ENCODE data around the gene TSEN2. TPM values are rescaled to one million over a fixed set of nuclear protein-coding genes. Genes with fewer than 3 reads are reported as not detected.

TSEN2 gene
- total RNA-seq, 2 experiments from 2014 or later, result 19.4 to 21.4 TPM

- POLR2A ChIA-PET, result no interaction called here
These were observed 75.2 kb downstream of the TSEN2 start for GRCh38 chr3:12559520-12559919.

GRCh38 chr3:12560505-12561190, 76.4 kb downstream of the TSEN2 start:
- peak; percentile 56 for DNase-seq
- Mint-ChIP-seq H3K9me3 (peaks cover 5% of the 10 kb centered on the region), H3K27me3 (peaks cover 3% of the 10 kb centered on the region), H3K36me3 (ENCODE audit: low read depth) (peaks cover 15% of the 10 kb centered on the region), H3K27ac (peak overlapping the region; percentile 94), H3K4me3 (peak overlapping the region; percentile 34), H3K4me1 (ENCODE audit: low read depth) (peaks cover 61% of the 10 kb centered on the region)
- no peak for TF ChIP-seq CTCF (IDR thresholded peaks at IDR 0.05)
- ATAC-seq, result peak; percentile 65
- POLR2A ChIA-PET, result interaction anchor here (0.6 to 1.0 kb wide), 2 partner anchors 11 to 27 kb away, joined by 3 to 4 read pairs; no protein-coding TSS in a partner anchor
- CTCF ChIA-PET, result interaction anchor here (1.0 kb wide), 1 partner anchor 18 kb away, joined by 3 read pairs; no protein-coding TSS in a partner anchor
- intact Hi-C loops (cut with micrococcal nuclease), result no loop called here

More at GRCh38 chr3:12559520-12559919, 75.2 kb downstream of the TSEN2 start:
- no peak for ATAC-seq
- no peak overlapping the region for H3K4me3 Mint-ChIP-seq
- CTCF ChIA-PET, result interaction anchor here (1.6 kb wide), 1 partner anchor 79 kb away, joined by 4 read pairs; no protein-coding TSS in a partner anchor
- H3K4me1 Mint-ChIP-seq (ENCODE audit: low read depth), result peaks cover 57% of the 10 kb centered on the region
- peaks cover 8% of the 10 kb centered on the region for H3K27me3 Mint-ChIP-seq
- H3K27ac Mint-ChIP-seq, result no peak overlapping the region
- DNase-seq, result no peak
- intact Hi-C loops (cut with micrococcal nuclease), result no loop called here
- TF ChIP-seq CTCF (IDR thresholded peaks at IDR 0.05), result no peak
- peaks cover 1% of the 10 kb centered on the region for H3K9me3 Mint-ChIP-seq
- H3K36me3 Mint-ChIP-seq (ENCODE audit: low read depth), result peaks cover 7% of the 10 kb centered on the region

- Mint-ChIP-seq H3K27me3 (no peaks in the 10 kb centered on the region), H3K36me3 (ENCODE audit: low read depth) (peaks cover 23% of the 10 kb centered on the region), H3K9me3 (peaks cover 10% of the 10 kb centered on the region), H3K4me3 (no peak overlapping the region), H3K4me1 (ENCODE audit: low read depth) (peaks cover 62% of the 10 kb centered on the region), H3K27ac (peak overlapping the region; percentile 94)
- no peak for DNase-seq
- TF ChIP-seq CTCF (IDR thresholded peaks at IDR 0.05), result no peak
- no peak for ATAC-seq
- CTCF ChIA-PET, result interaction anchor here (1.0 kb wide), 1 partner anchor 17 kb away, joined by 3 read pairs; no protein-coding TSS in a partner anchor
- intact Hi-C loops (cut with micrococcal nuclease), result no loop called here
- POLR2A ChIA-PET, result interaction anchor here (0.6 to 1.0 kb wide), 3 partner anchors 10 to 26 kb away, joined by 3 to 4 read pairs (median 3); no protein-coding TSS in a partner anchor
These were observed 77.1 kb downstream of the TSEN2 start for GRCh38 chr3:12561397-12561796.

GRCh38 chr3:12562451-12562850, 78.2 kb downstream of the TSEN2 start:
- ATAC-seq (no peak), DNase-seq (no peak)
- no peak overlapping the region for H3K4me3 Mint-ChIP-seq
- peaks cover 13% of the 10 kb centered on the region for H3K9me3 Mint-ChIP-seq
- ChIA-PET POLR2A (interaction anchor here (0.9 to 1.3 kb wide), 2 partner anchors 8 to 102 kb away, joined by 3 read pairs; partner anchors contain the start of gene RAF1), CTCF (interaction anchor here (0.9 to 1.2 kb wide), 2 partner anchors 8 to 32 kb away, joined by 4 read pairs; no protein-coding TSS in a partner anchor)
- TF ChIP-seq CTCF (IDR thresholded peaks at IDR 0.05), result no peak
- H3K4me1 Mint-ChIP-seq (ENCODE audit: low read depth), result peaks cover 65% of the 10 kb centered on the region
- H3K36me3 Mint-ChIP-seq (ENCODE audit: low read depth), result peaks cover 27% of the 10 kb centered on the region
- no peaks in the 10 kb centered on the region for H3K27me3 Mint-ChIP-seq
- H3K27ac Mint-ChIP-seq, result no peak overlapping the region
- intact Hi-C loops (cut with micrococcal nuclease), result no loop called here

- ATAC-seq (no peak), DNase-seq (no peak)
- Mint-ChIP-seq H3K27me3 (no peaks in the 10 kb centered on the region), H3K36me3 (ENCODE audit: low read depth) (peaks cover 49% of the 10 kb centered on the region), H3K27ac (no peak overlapping the region), H3K4me3 (no peak overlapping the region), H3K9me3 (peaks cover 13% of the 10 kb centered on the region), H3K4me1 (ENCODE audit: low read depth) (peaks cover 33% of the 10 kb centered on the region)
- POLR2A ChIA-PET, result interaction anchor here (0.5 to 1.3 kb wide), 2 partner anchors 9 to 29 kb away, joined by 3 read pairs; no protein-coding TSS in a partner anchor
- intact Hi-C loops (cut with micrococcal nuclease), result no loop called here
- CTCF ChIA-PET, result interaction anchor here (2.3 kb wide), 1 partner anchor 34 kb away, joined by 9 read pairs; no protein-coding TSS in a partner anchor
- TF ChIP-seq CTCF (IDR thresholded peaks at IDR 0.05), result no peak
These were observed 82.7 kb downstream of the TSEN2 start for GRCh38 chr3:12566976-12567375.
